K562 (cell line): Measurements from ENCODE around the gene ICA1. TPM values are rescaled to one million over a fixed set of nuclear protein-coding genes. Genes with fewer than 3 reads are reported as not detected.

ENCODE experiments used
- ATAC-seq: fragments of 200-7000 bp; cut with Tn5 transposase; 3 replicates; pipeline ENCODE4 v1.9.1; 2020; ENCODE audit warnings: moderate library complexity
- BruUV-seq: library from RNA; stranded (reverse); fragments of 400-500 nt; replicated peaks from 2 replicates; lab custom pipeline; 2021; lab: Mats Ljungman, UMichigan
- CTCF ChIA-PET: fragments of 300-600 bp; formaldehyde crosslinking; extraction: SDS; loops from one replicate; lab custom pipeline; 2021; ENCODE audit warnings: low intra/inter-chr PET ratio; lab: Yijun Ruan, JAX
- POLR2A ChIA-PET: fragments of 300-600, 350-650 bp; sonication (Branson Sonifier 250); formaldehyde crosslinking; extraction: SDS; loops from one replicate; lab custom pipeline; 2021; ENCODE audit warnings: antibody characterized with exemption, inconsistent platforms; lab: Yijun Ruan, JAX
- DNase-seq, 4 experiments: peaks; one replicate each; pipeline versions ENCODE4 v3.0.0 to v3.0.0-alpha.2; 2011 to 2018; ENCODE audit warnings: low spot score in 3 of 4, mixed read lengths in 3 of 4; ENCODE audit errors: extremely low read depth in 1 of 4
- FAIRE-seq: peaks from 2 replicates; lab custom pipeline; 2011; peaks lifted over from hg19 to GRCh38; lab: Jason Lieb, UNC
- H2AFZ ChIP-seq: 2 replicates; pipeline ENCODE4 v1.6.0; 2011; ENCODE audit warnings: low read depth, low read length, control low read depth, inconsistent platforms
- H3K27ac ChIP-seq: fragments of 200-600 bp; 3 replicates; pipeline ENCODE4 v1.8.0; 2011; ENCODE audit warnings: low read depth, mild to moderate bottlenecking, control low read depth, inconsistent platforms, low read length, moderate library complexity, mixed read lengths; ENCODE audit errors: extremely low read depth
- H3K27me3 ChIP-seq, 2 experiments: fragments of 300-600 bp in 1 of 2; 2 replicates in 1 of 2; 3 replicates in 1 of 2; pipeline versions ENCODE4 v1.6.0 to v1.8.0; 2011; ENCODE audit warnings: inconsistent platforms in 2 of 2, low read length in 2 of 2, mild to moderate bottlenecking in 1 of 2, mixed read lengths in 1 of 2, moderate library complexity in 1 of 2; ENCODE audit not compliant: control insufficient read depth in 2 of 2, insufficient read depth in 2 of 2
- H3K36me3 ChIP-seq: fragments of 300-600 bp; 3 replicates; pipeline ENCODE4 v1.8.0; 2011; ENCODE audit warnings: mild to moderate bottlenecking, low read length, inconsistent platforms; ENCODE audit not compliant: control insufficient read depth, insufficient read depth
- H3K4me1 ChIP-seq, 2 experiments: fragments of 200-600 bp in 1 of 2; replicated peaks in 1 of 2; 2 replicates in 1 of 2; 3 replicates in 1 of 2; pipeline versions ENCODE4 v1.5.1 to v1.8.0; 2011; ENCODE audit warnings: inconsistent platforms in 2 of 2, low read length in 2 of 2, mild to moderate bottlenecking in 1 of 2, mixed read lengths in 1 of 2, moderate library complexity in 1 of 2; ENCODE audit not compliant: control insufficient read depth in 2 of 2, insufficient read depth in 2 of 2
- H3K4me2 ChIP-seq: 2 replicates; pipeline ENCODE4 v1.6.1; 2011; ENCODE audit warnings: low read length, control low read depth, inconsistent platforms, mixed read lengths; ENCODE audit not compliant: insufficient read depth
- H3K4me3 ChIP-seq: fragments of 200-600 bp; sonication (generic), shearing (Covaris generic); 2 replicates; pipeline ENCODE4 v1.5.1; 2016; ENCODE audit warnings: control low read depth, inconsistent platforms
- H3K79me2 ChIP-seq: fragments of 200-600 bp; 3 replicates; pipeline ENCODE4 v1.8.0; 2011; ENCODE audit warnings: low read length, inconsistent platforms; ENCODE audit not compliant: control insufficient read depth, insufficient read depth
- H3K9ac ChIP-seq, 2 experiments: 2 replicates each; pipeline versions ENCODE4 v1.6.0 to v1.6.1; 2011; ENCODE audit warnings: low read depth in 2 of 2, low read length in 2 of 2, control low read depth in 1 of 2, inconsistent platforms in 1 of 2, mild to moderate bottlenecking in 1 of 2, mixed read lengths in 1 of 2; ENCODE audit not compliant: insufficient read depth in 1 of 2
- H3K9me1 ChIP-seq: one replicate; pipeline ENCODE4 v1.6.0; 2011; ENCODE audit warnings: inconsistent platforms, mild to moderate bottlenecking, low read length, moderate library complexity; ENCODE audit not compliant: control insufficient read depth, insufficient read depth
- H3K9me3 ChIP-seq: replicated peaks from 2 replicates; pipeline ENCODE4 v1.5.1; 2011; ENCODE audit warnings: low read depth, low read length, inconsistent platforms; ENCODE audit not compliant: control insufficient read depth, insufficient read depth
- H4K20me1 ChIP-seq: replicated peaks from 2 replicates; pipeline ENCODE4 v1.6.1; 2011; ENCODE audit warnings: low read length, inconsistent platforms, mixed read lengths; ENCODE audit not compliant: control insufficient read depth, insufficient read depth
- CHCHD3 ChIP-seq: fragments of 250-450 bp; sonication (Bioruptor Pico); IDR thresholded peaks from 2 replicates; pipeline ENCODE4 v2.1.2; 2022; ENCODE audit warnings: mild to moderate bottlenecking
- DIDO1 ChIP-seq: fragments of 450-650 bp; IDR thresholded peaks from 2 replicates; pipeline ENCODE4 v1.6.1; 2016; ENCODE audit warnings: low read depth, missing biosample characterization, missing genetic modification characterization
- E2F3 ChIP-seq: fragments of 250-450 bp; sonication (Bioruptor Pico); IDR thresholded peaks from 2 replicates; pipeline ENCODE4 v1.4.0; 2020; ENCODE audit warnings: mild to moderate bottlenecking
- FOXM1 ChIP-seq, 2 experiments: fragments of 450-650 bp in 1 of 2; sonication (generic) in 1 of 2; formaldehyde crosslinking in 1 of 2; IDR thresholded peaks; 2 replicates each; pipeline versions ENCODE4 v1.6.1 to v1.9.0; 2017 to 2022; ENCODE audit warnings: low read depth in 2 of 2, mild to moderate bottlenecking in 2 of 2, missing genetic modification reagents in 1 of 2, moderate library complexity in 1 of 2
- GABPA ChIP-seq: fragments of 200-800 bp; sonication (Bioruptor generic); conservative IDR thresholded peaks from 2 replicates; pipeline ENCODE4 v1.6.1; 2016; ENCODE audit warnings: low read depth, missing genetic modification characterization, missing compliant biosample characterization
- HOMEZ ChIP-seq: fragments of 250-450 bp; sonication (Bioruptor Pico); IDR thresholded peaks from 2 replicates; pipeline ENCODE4 v1.4.0; 2020; ENCODE audit warnings: mild to moderate bottlenecking, moderate library complexity
- MCM2 ChIP-seq: fragments of 450-650 bp; IDR thresholded peaks from 2 replicates; pipeline ENCODE4 v1.6.1; 2017; ENCODE audit warnings: low read depth, mild to moderate bottlenecking
- MCM3 ChIP-seq: fragments of 450-650 bp; IDR thresholded peaks from 2 replicates; pipeline ENCODE4 v1.6.1; 2016
- MITF ChIP-seq: IDR thresholded peaks from 2 replicates; pipeline ENCODE4 v1.6.1; 2014; ENCODE audit warnings: antibody characterized with exemption
- MLLT1 ChIP-seq, 2 experiments: fragments of 450-650 bp; IDR thresholded peaks; 2 replicates each; pipeline ENCODE4 v1.6.1; 2016
- PHB ChIP-seq: fragments of 250-450 bp; sonication (Bioruptor Pico); IDR thresholded peaks from 2 replicates; pipeline ENCODE4 v1.5.0; 2021
- RBM22 ChIP-seq: fragments of 200-400 bp; formaldehyde crosslinking; IDR thresholded peaks from 2 replicates; pipeline ENCODE4 v1.6.1; 2018; ENCODE audit warnings: low read length, low read depth; ENCODE audit not compliant: poor library complexity, severe bottlenecking
- ZEB2 ChIP-seq: fragments of 450-650 bp; IDR thresholded peaks from 2 replicates; pipeline ENCODE4 v1.6.1; 2016
- ZNF311 ChIP-seq: fragments of 250-450 bp; sonication (Bioruptor Pico); IDR thresholded peaks from 2 replicates; pipeline ENCODE4 v1.4.0; 2020; ENCODE audit warnings: mild to moderate bottlenecking, moderate library complexity
- ZNF584 ChIP-seq: fragments of 200-800 bp; sonication (Bioruptor generic); IDR thresholded peaks from 2 replicates; pipeline ENCODE4 v1.6.1; 2016; ENCODE audit warnings: low read depth, mild to moderate bottlenecking, missing genetic modification characterization, missing compliant biosample characterization
- WGBS: fragments of 100-300 bp; shearing (Covaris generic); methylation state at CpG from one replicate; pipeline ENCODE4 v1.1.6; 2016; ENCODE audit warnings: low coverage, mixed read lengths; ENCODE audit not compliant: insufficient coverage; ENCODE audit errors: missing lambda C conversion rate; 5-methylcytosine and 5-hydroxymethylcytosine counted together
- in situ Hi-C: fragments of 300-500 bp; cut with MboI; formaldehyde crosslinking; loops from 4 replicates; pipeline ENCODE4 v1.15.0; 2018; ENCODE audit warnings: inconsistent platforms, mixed read lengths
- intact Hi-C: fragments of 100-400 bp; cut with micrococcal nuclease; formaldehyde crosslinking; loops from 2 replicates; pipeline ENCODE4 v1.14.2; 2022
- polyA plus RNA-seq, 8 experiments: library from polyadenylated mRNA; depleted of rRNA in 4 of 8; stranded (reverse) in 5 of 8; unstranded in 3 of 8; fragments of >200 nt; fragmentation: Nextera tagmentation in 2 of 8; fragmentation: Illumina TruSeq in 1 of 8; extraction: Ambion mirVana in 2 of 8; extraction: Trizol in 1 of 8; gene quantifications; 2 replicates each; pipeline versions ENCODE4 v1.2.1 to v1.2.3, GENCODE V29; 2011 to 2014; ENCODE audit warnings: inconsistent platforms in 1 of 8, missing spikeins in 1 of 8
- total RNA-seq, 7 experiments: library from RNA; depleted of rRNA in 6 of 7; stranded (reverse); fragments of >200 nt in 6 of 7; fragmentation: Illumina TruSeq in 2 of 7; extraction: Trizol in 2 of 7; gene quantifications; 2 replicates each; pipeline versions ENCODE4 v1.2.1 to v1.2.3, GENCODE V29; 2011 to 2021; ENCODE audit warnings: low replicate concordance in 1 of 7

ICA1 gene
- total and polyA plus RNA-seq, 9 of the 15 experiments (the other 6 are each of a cell fraction or from before 2014, with no cell fraction given) = 7.1 to 22.3 (median 16.4) TPM

GRCh38 chr7:8295638-8296361 is 33.8 kb upstream of the ICA1 start (continued):
- TF ChIP-seq MCM3 (no peak), ZNF311 (CRISPR knock-in tag) (no peak), MCM2 (no peak)
- TF ChIP-seq, all 486 proteins: peak for 17

GRCh38 chr7:8291397-8292141 is 29.6 kb upstream of the ICA1 start:
- no peaks in the 10 kb centered on the region for H3K9me1 ChIP-seq
- FAIRE-seq (no peak), DNase-seq (no peak), ATAC-seq (no peak)
- no peak overlapping the region for H3K9ac ChIP-seq
- in situ Hi-C loops (loop anchor here (10.0 to 25.0 kb wide), 3 partner anchors 867 to 1329 kb away; no protein-coding TSS in a partner anchor), intact Hi-C loops (loop anchor here (10.0 kb wide), 5 partner anchors 177 to 767 kb away; no protein-coding TSS in a partner anchor)
- no TSS peak for BruUV-seq
- H3K79me2 ChIP-seq = no peaks in the 10 kb centered on the region
- no peak overlapping the region for H3K27ac ChIP-seq
- H2AFZ ChIP-seq = no peak overlapping the region; the same call in 1 of the 2 replicates
- H4K20me1 ChIP-seq = no peaks in the 10 kb centered on the region
- POLR2A ChIA-PET = interaction anchor here (0.6 to 1.1 kb wide), 3 partner anchors 15 to 458 kb away, joined by 3 read pairs; no protein-coding TSS in a partner anchor
- H3K9me3 ChIP-seq = no peaks in the 10 kb centered on the region
- no peaks in the 10 kb centered on the region for H3K27me3 ChIP-seq
- no peak overlapping the region for H3K4me3 ChIP-seq
- no peak overlapping the region for H3K4me2 ChIP-seq
- no peaks in the 10 kb centered on the region for H3K36me3 ChIP-seq
- 46% methylated on average over 3 of the region's 3 CpGs for WGBS
- CTCF ChIA-PET = no interaction called here
- peaks cover 0 to 3% of the 10 kb centered on the region in 2 experiments; a peak in 1 of 5 replicates for H3K4me1 ChIP-seq
- TF ChIP-seq DIDO1 = no peak
- no peak for TF ChIP-seq ZNF584
- no peak for TF ChIP-seq GABPA (tag)
- TF ChIP-seq ZEB2 = no peak
- TF ChIP-seq PHB (CRISPR knock-in tag) = no peak
- no peak for TF ChIP-seq RBM22
- TF ChIP-seq MITF = no peak
- TF ChIP-seq MLLT1 (IDR thresholded peaks at IDR 0.05) = no peak
- TF ChIP-seq HOMEZ (CRISPR knock-in tag) = no peak
- TF ChIP-seq CHCHD3 (CRISPR knock-in tag) = no peak
- TF ChIP-seq E2F3 = no peak
- no peak for TF ChIP-seq FOXM1 (IDR thresholded peaks at IDR 0.05; ENCODE audit: low read depth)
- TF ChIP-seq FOXM1 (CRISPR knock-in tag; IDR thresholded peaks at IDR 0.05; ENCODE audit: low read depth) = no peak
